ENCODE results near the gene NFIX. TPM values are rescaled to one million over a fixed set of nuclear protein-coding genes. Genes with fewer than 3 reads are reported as not detected.
A peak's percentile ranks its signal among the peaks of the same experiment; 100 is the strongest.

The NFIX gene
- total and polyA plus RNA-seq, 2 donors from 2014 or later = 4.3 to 65.0 TPM

DNA sequence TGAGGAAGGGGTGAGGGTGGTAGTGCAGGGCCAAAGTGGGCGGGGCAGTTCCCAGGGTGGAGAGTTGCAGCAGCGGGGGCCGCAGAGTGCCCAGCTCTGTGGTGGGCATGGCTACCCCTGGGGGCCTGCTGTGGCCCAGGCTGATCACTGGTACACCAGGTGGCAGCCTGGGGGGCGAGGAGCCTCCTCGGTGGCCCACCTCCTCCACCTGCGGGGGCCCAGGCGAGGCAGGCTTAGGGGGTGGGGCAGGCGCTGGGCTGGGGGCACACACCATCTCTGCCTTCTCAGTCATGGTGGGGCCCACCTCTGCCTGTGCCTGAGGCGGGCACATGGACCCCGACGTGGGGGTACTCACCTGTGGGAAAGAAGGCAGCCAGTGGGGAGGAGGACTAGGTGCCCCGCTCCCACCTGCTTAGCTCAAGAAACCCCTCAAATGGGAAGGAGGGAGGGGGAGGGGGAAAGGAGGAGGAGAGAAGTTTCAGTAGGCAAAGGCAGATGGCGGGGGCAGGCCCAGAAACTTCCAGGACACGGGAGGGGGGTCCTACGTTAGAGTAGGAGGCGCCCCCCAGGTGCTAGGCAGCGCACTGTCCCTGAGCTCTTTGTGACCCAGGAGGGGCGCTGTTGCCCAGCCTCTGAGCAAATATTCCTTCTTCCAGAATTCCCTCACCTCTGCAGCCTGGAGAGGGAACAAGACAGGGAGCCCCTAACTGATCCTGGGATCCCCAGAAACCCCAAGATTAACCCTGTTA, 105.7 kb downstream of the NFIX start:
- peak in 1 of 5 donors; percentile 57 for DNase-seq
- Histone ChIP-seq H3K4me1 (ENCODE audit: control insufficient read depth in 2 of 3, insufficient read depth in 2 of 3, low read depth in 1 of 3, low read length in 3 of 3) (peaks cover 0 to 27% (median 4%) of the 10 kb centered on the region in 3 donors), H3K9me3 (ENCODE audit: control insufficient read depth in 2 of 3, insufficient read depth in 1 of 3, low read length in 3 of 3) (no peaks in the 10 kb centered on the region), H3K9ac (ENCODE audit: low read length in 3 of 3) (no peak overlapping the region), H3K27me3 (ENCODE audit: control insufficient read depth, insufficient read depth, low read length) (peaks cover 14% of the 10 kb centered on the region), H3K36me3 (ENCODE audit: control insufficient read depth in 2 of 3, insufficient read depth in 3 of 3, low read length in 3 of 3) (no peaks in the 10 kb centered on the region), H3K27ac (ENCODE audit: low read depth in 2 of 2, low read length in 2 of 2) (no peak overlapping the region), H3K4me3 (ENCODE audit: low read length in 3 of 3) (peak overlapping the region in 2 of 3 donors; percentile 18 to 53)
- TF ChIP-seq, protein P1, sequence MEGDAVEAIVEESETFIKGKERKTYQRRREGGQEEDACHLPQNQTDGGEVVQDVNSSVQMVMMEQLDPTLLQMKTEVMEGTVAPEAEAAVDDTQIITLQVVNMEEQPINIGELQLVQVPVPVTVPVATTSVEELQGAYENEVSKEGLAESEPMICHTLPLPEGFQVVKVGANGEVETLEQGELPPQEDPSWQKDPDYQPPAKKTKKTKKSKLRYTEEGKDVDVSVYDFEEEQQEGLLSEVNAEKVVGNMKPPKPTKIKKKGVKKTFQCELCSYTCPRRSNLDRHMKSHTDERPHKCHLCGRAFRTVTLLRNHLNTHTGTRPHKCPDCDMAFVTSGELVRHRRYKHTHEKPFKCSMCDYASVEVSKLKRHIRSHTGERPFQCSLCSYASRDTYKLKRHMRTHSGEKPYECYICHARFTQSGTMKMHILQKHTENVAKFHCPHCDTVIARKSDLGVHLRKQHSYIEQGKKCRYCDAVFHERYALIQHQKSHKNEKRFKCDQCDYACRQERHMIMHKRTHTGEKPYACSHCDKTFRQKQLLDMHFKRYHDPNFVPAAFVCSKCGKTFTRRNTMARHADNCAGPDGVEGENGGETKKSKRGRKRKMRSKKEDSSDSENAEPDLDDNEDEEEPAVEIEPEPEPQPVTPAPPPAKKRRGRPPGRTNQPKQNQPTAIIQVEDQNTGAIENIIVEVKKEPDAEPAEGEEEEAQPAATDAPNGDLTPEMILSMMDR (IDR thresholded peaks at IDR 0.05; ENCODE audit: borderline replicate concordance, extremely low read depth, insufficient read depth) = peak; percentile 17
- intact Hi-C loops (cut with DNase I) = no loop called here
- no peak for FAIRE-seq

DNA sequence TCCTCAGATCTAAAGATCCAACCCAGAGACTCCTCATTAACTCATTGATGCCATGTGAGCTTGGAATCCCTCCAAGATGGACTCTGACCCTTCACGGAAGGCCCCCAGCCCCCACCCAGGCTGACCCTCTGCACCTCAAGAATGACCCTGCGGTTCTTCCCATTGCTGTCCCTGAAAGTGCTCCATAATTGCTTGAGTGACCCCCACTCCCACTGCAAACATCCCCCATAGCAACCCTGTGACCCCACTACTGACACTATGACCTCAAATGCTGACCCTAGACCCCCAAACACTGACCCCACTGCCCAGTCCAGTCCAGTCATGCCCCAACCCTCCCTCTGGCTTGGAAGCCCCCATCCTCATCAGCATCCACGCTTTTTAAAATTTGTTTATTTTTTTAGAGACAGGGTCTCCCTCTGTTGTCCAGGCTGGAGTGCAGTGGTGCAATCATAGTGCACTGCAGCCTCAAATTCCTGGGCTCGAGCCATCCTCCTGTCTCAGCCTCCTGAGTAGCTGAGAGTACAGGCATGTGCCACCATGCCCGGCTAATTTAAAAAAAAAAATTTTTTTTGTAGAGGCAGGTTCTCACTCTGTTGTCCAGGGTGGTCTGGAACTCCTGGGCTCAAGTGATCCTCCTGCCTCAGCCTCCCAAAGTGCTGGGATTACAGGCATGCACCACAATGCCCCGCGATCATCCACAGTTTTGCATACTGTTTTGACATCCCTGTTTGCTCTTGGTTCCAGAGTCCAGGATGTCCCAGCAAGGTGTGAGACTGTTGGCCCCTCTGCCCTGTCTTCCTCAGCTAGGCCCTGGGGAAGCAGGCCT, 106.5 kb downstream of the NFIX start:
- DNase-seq = peak in 1 of 5 donors; percentile 53
- intact Hi-C loops (cut with DNase I) = no loop called here
- peaks cover 0 to 25% (median 4%) of the 10 kb centered on the region in 3 donors for H3K4me1 ChIP-seq (ENCODE audit: control insufficient read depth in 2 of 3, insufficient read depth in 2 of 3, low read depth in 1 of 3, low read length in 3 of 3)
- no peak for FAIRE-seq
- H3K27ac ChIP-seq (ENCODE audit: low read depth in 2 of 2, low read length in 2 of 2) = peak overlapping the region; percentile 41 to 72
- peak overlapping the region; percentile 16 to 63 (median 53) for H3K4me3 ChIP-seq (ENCODE audit: low read length in 3 of 3)
- peak overlapping the region in 1 of 3 donors; percentile 69 for H3K9ac ChIP-seq (ENCODE audit: low read length in 3 of 3)
- TF ChIP-seq, protein P1 (IDR thresholded peaks at IDR 0.05; ENCODE audit: borderline replicate concordance, extremely low read depth, insufficient read depth) = no peak
- no peaks in the 10 kb centered on the region for H3K36me3 ChIP-seq (ENCODE audit: control insufficient read depth in 2 of 3, insufficient read depth in 3 of 3, low read length in 3 of 3)
- peaks cover 11% of the 10 kb centered on the region for H3K27me3 ChIP-seq (ENCODE audit: control insufficient read depth, insufficient read depth, low read length)
- H3K9me3 ChIP-seq (ENCODE audit: control insufficient read depth in 2 of 3, insufficient read depth in 1 of 3, low read length in 3 of 3) = no peaks in the 10 kb centered on the region

DNA sequence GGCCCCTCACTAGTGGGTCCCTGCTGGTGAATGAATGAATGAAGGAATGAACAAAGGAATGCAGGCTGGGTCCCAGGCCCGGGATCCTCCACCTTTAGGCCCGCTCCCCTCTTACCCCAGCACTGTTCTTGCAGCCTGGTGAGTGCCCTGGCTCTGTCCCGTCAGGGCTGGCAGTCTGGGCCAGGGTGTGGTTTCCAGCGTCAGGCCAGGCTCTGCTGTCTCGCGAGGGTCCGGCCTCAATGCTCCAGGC, 107.1 kb downstream of the NFIX start:
- FAIRE-seq (no peak), DNase-seq (no peak)
- no peaks in the 10 kb centered on the region for H3K9me3 ChIP-seq (ENCODE audit: control insufficient read depth in 2 of 3, insufficient read depth in 1 of 3, low read length in 3 of 3)
- H3K27me3 ChIP-seq (ENCODE audit: control insufficient read depth, insufficient read depth, low read length) = peaks cover 5% of the 10 kb centered on the region
- H3K4me3 ChIP-seq (ENCODE audit: low read length in 3 of 3) = peak overlapping the region; percentile 12 to 63 (median 53)
- TF ChIP-seq, protein P1 (IDR thresholded peaks at IDR 0.05; ENCODE audit: borderline replicate concordance, extremely low read depth, insufficient read depth) = no peak
- H3K36me3 ChIP-seq (ENCODE audit: control insufficient read depth in 2 of 3, insufficient read depth in 3 of 3, low read length in 3 of 3) = no peaks in the 10 kb centered on the region
- intact Hi-C loops (cut with DNase I) = no loop called here
- peaks cover 0 to 25% (median 4%) of the 10 kb centered on the region in 3 donors for H3K4me1 ChIP-seq (ENCODE audit: control insufficient read depth in 2 of 3, insufficient read depth in 2 of 3, low read depth in 1 of 3, low read length in 3 of 3)
- peak overlapping the region in 2 of 3 donors; percentile 46 to 69 for H3K9ac ChIP-seq (ENCODE audit: low read length in 3 of 3)
- H3K27ac ChIP-seq (ENCODE audit: low read depth in 2 of 2, low read length in 2 of 2) = peak overlapping the region; percentile 41 to 72
